OCI-LY1 (cell line): Measurements from ENCODE around the gene ART3.

Source experiments
- H2AFZ ChIP-seq: fragments of 200-600 bp; sonication (generic), shearing (Covaris generic); 2 replicates; pipeline ENCODE4 v1.6.0; 2014; ENCODE audit warnings: antibody characterized with exemption, mild to moderate bottlenecking, low read length
- H3F3A ChIP-seq: fragments of 200-600 bp; sonication (generic), shearing (Covaris generic); 2 replicates; pipeline ENCODE4 v1.6.0; 2014; ENCODE audit warnings: mild to moderate bottlenecking, antibody characterized with exemption, low read length, moderate library complexity; ENCODE audit not compliant: insufficient read depth
- H3K27ac ChIP-seq: fragments of 200-600 bp; sonication (generic); 2 replicates; pipeline ENCODE4 v1.5.1; 2014; ENCODE audit warnings: low read length, mixed run types, mild to moderate bottlenecking, low read depth; ENCODE audit not compliant: poor library complexity, severe bottlenecking
- H3K27me3 ChIP-seq: fragments of 200-600 bp; sonication (generic); 2 replicates; pipeline ENCODE4 v1.6.0; 2014; ENCODE audit warnings: antibody characterized with exemption, mild to moderate bottlenecking, low read length, moderate library complexity; ENCODE audit not compliant: insufficient read depth
- H3K36me3 ChIP-seq: fragments of 200-600 bp; sonication (generic); 2 replicates; pipeline ENCODE4 v1.6.1; 2014; ENCODE audit warnings: mild to moderate bottlenecking, antibody characterized with exemption, low read length, moderate library complexity, mixed read lengths; ENCODE audit not compliant: insufficient read depth
- H3K4me1 ChIP-seq: fragments of 200-600 bp; sonication (generic); 2 replicates; pipeline ENCODE4 v1.5.1; 2014; ENCODE audit warnings: mild to moderate bottlenecking, low read length, moderate library complexity; ENCODE audit not compliant: insufficient read depth, severe bottlenecking
- H3K4me2 ChIP-seq: fragments of 200-600 bp; sonication (generic), shearing (Covaris generic); 2 replicates; pipeline ENCODE4 v1.6.1; 2014; ENCODE audit warnings: low read length
- H3K4me3 ChIP-seq: fragments of 200-600 bp; sonication (generic); 2 replicates; pipeline ENCODE4 v1.5.1; 2014; ENCODE audit warnings: low read length, low read depth, mild to moderate bottlenecking, mixed read lengths; ENCODE audit not compliant: poor library complexity, severe bottlenecking
- H3K79me2 ChIP-seq: fragments of 200-600 bp; shearing (Covaris generic); 2 replicates; pipeline ENCODE4 v1.6.1; 2016; ENCODE audit warnings: mixed run types, low read length, mixed read lengths; ENCODE audit not compliant: insufficient read depth
- H3K9ac ChIP-seq: fragments of 200-600 bp; sonication (generic), shearing (Covaris generic); 2 replicates; pipeline ENCODE4 v1.6.1; 2014; ENCODE audit warnings: mild to moderate bottlenecking, low read length, mixed read lengths
- H3K9me2 ChIP-seq: fragments of 200-600 bp; sonication (generic), shearing (Covaris generic); 2 replicates; pipeline ENCODE4 v1.6.1; 2014; ENCODE audit warnings: low read depth, mild to moderate bottlenecking, low read length, mixed read lengths
- H3K9me3 ChIP-seq: fragments of 200-600 bp; shearing (Covaris generic); 2 replicates; pipeline ENCODE4 v1.6.1; 2014; ENCODE audit warnings: low read length, mixed read lengths
- H4K20me1 ChIP-seq: fragments of 200-600 bp; sonication (generic), shearing (Covaris generic); 2 replicates; pipeline ENCODE4 v1.6.0; 2016; ENCODE audit warnings: mild to moderate bottlenecking, low read length; ENCODE audit not compliant: insufficient read depth
- CTCF ChIP-seq: fragments of 200-600 bp; sonication (generic), shearing (Covaris generic); IDR thresholded peaks from 2 replicates; pipeline ENCODE4 v1.5.1; 2017; ENCODE audit warnings: mild to moderate bottlenecking, antibody characterized with exemption, low read length, moderate library complexity, mixed read lengths
- EZH2 ChIP-seq: fragments of 200-600 bp; sonication (generic), shearing (Covaris generic); IDR thresholded peaks from 2 replicates; pipeline ENCODE4 v1.8.0; 2017; ENCODE audit warnings: borderline replicate concordance, mixed run types, mild to moderate bottlenecking, antibody characterized with exemption, low read length, moderate library complexity, mixed read lengths

The ART3 gene

GRCh38 chr4:76059750-76060149 is 14.8 kb upstream of the ART3 start:
- Histone ChIP-seq H3K4me3 (no peak overlapping the region), H3F3A (no peaks in the 10 kb centered on the region), H3K4me2 (no peak overlapping the region), H3K9me3 (no peaks in the 10 kb centered on the region), H3K9me2 (no peaks in the 10 kb centered on the region), H3K9ac (no peak overlapping the region), H3K27me3 (no peaks in the 10 kb centered on the region), H3K79me2 (no peaks in the 10 kb centered on the region), H2AFZ (no peak overlapping the region), H4K20me1 (no peaks in the 10 kb centered on the region), H3K4me1 (no peaks in the 10 kb centered on the region), H3K27ac (no peak overlapping the region), H3K36me3 (no peaks in the 10 kb centered on the region)
- TF ChIP-seq CTCF (no peak), EZH2 (no peak)

DNA sequence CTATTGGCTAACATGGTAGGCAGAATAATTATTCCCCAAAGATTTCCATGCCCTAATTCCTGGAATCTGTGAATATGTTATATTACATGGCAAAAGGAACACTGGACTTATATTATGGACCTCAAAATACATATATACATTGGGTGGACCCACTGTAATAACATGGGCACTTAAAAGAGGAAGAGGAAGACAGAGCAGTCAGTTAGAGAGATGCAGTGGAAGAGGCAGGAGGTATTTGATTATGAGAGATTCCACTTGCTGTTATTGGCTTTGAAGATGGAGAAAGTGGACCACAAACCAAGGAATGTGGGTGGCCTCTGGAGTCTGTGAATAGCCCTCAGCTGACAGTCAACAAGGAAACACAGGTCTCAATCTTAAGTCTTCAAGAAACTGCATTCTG is 14.0 kb upstream of the ART3 start:
- no peaks in the 10 kb centered on the region for H4K20me1 ChIP-seq
- no peak overlapping the region for H3K9ac ChIP-seq
- H3F3A ChIP-seq: no peaks in the 10 kb centered on the region
- no peaks in the 10 kb centered on the region for H3K36me3 ChIP-seq
- H3K9me2 ChIP-seq: no peaks in the 10 kb centered on the region
- no peaks in the 10 kb centered on the region for H3K4me1 ChIP-seq
- H2AFZ ChIP-seq: no peak overlapping the region
- H3K9me3 ChIP-seq: no peaks in the 10 kb centered on the region
- no peak for TF ChIP-seq EZH2
- no peak for TF ChIP-seq CTCF
- no peak overlapping the region for H3K4me2 ChIP-seq
- H3K4me3 ChIP-seq: no peak overlapping the region
- no peaks in the 10 kb centered on the region for H3K79me2 ChIP-seq
- H3K27me3 ChIP-seq: no peaks in the 10 kb centered on the region
- H3K27ac ChIP-seq: no peak overlapping the region

GRCh38 chr4:76061421-76061820 is 13.1 kb upstream of the ART3 start:
- Histone ChIP-seq H3K4me2 (no peak overlapping the region), H3K9ac (no peak overlapping the region), H3K36me3 (no peaks in the 10 kb centered on the region), H2AFZ (no peak overlapping the region), H3K4me3 (no peak overlapping the region), H3F3A (no peaks in the 10 kb centered on the region), H3K9me3 (no peaks in the 10 kb centered on the region), H3K27me3 (no peaks in the 10 kb centered on the region), H3K4me1 (no peaks in the 10 kb centered on the region), H4K20me1 (no peaks in the 10 kb centered on the region), H3K9me2 (no peaks in the 10 kb centered on the region), H3K27ac (no peak overlapping the region), H3K79me2 (no peaks in the 10 kb centered on the region)
- TF ChIP-seq EZH2 (no peak), CTCF (no peak)
